H1 (cell line): Measurements from ENCODE around the gene TMEM271. TPM values are rescaled to one million over a fixed set of nuclear protein-coding genes. Genes with fewer than 3 reads are reported as not detected.
"Not testable (repeated sequence)": the region's sequence is repeated elsewhere in the genome, so short reads cannot be mapped to it uniquely, and the experiment has no call there.

Experiments
- CTCF ChIA-PET: fragments of 300-600 bp; sonication (Branson Sonifier 250); formaldehyde crosslinking; loops from one replicate; lab custom pipeline; 2021; ENCODE audit not compliant: partially characterized antibody; lab: Charles Lee
- POLR2A ChIA-PET: fragments of 300-600 bp; sonication (Branson Sonifier 250); formaldehyde crosslinking; loops from one replicate; lab custom pipeline; 2021; ENCODE audit warnings: inconsistent platforms; ENCODE audit not compliant: partially characterized antibody; lab: Charles Lee
- DNase-seq, 2 experiments: peaks; one replicate each; pipeline versions ENCODE4 v3.0.0 to v3.0.0-alpha.2; 2010 to 2022; ENCODE audit warnings: low spot score in 2 of 2, low read depth in 1 of 2, mixed read lengths in 1 of 2
- FAIRE-seq: peaks from 2 replicates; lab custom pipeline; 2011; peaks lifted over from hg19 to GRCh38; lab: Jason Lieb, UNC
- H2AFZ ChIP-seq: 2 replicates; pipeline ENCODE4 v1.8.1; 2012; ENCODE audit warnings: low read length, inconsistent platforms
- H2AK5ac ChIP-seq: 2 replicates; pipeline ENCODE4 v1.6.1; 2013; ENCODE audit warnings: low read depth, low read length
- H2BK120ac ChIP-seq: replicated peaks from 2 replicates; pipeline ENCODE3; 2013; ENCODE audit warnings: low read depth, low read length, inconsistent platforms
- H2BK12ac ChIP-seq: 2 replicates; pipeline ENCODE4 v1.6.1; 2013; ENCODE audit warnings: low read depth, low read length
- H2BK15ac ChIP-seq: 2 replicates; pipeline ENCODE4 v1.6.1; 2013; ENCODE audit warnings: low read length
- H2BK20ac ChIP-seq: 2 replicates; pipeline ENCODE4 v1.6.1; 2013; ENCODE audit warnings: low read length
- H2BK5ac ChIP-seq: 2 replicates; pipeline ENCODE4 v1.6.1; 2013; ENCODE audit warnings: low read depth, low read length
- H3K14ac ChIP-seq: 2 replicates; pipeline ENCODE4 v1.6.1; 2013; ENCODE audit warnings: inconsistent platforms; ENCODE audit not compliant: insufficient read length
- H3K18ac ChIP-seq: 2 replicates; pipeline ENCODE4 v1.6.1; 2013; ENCODE audit warnings: low read length; ENCODE audit errors: extremely low read depth
- H3K23ac ChIP-seq: 2 replicates; pipeline ENCODE4 v1.6.1; 2013; ENCODE audit warnings: inconsistent platforms; ENCODE audit not compliant: insufficient read length
- H3K23me2 ChIP-seq: 2 replicates; pipeline ENCODE4 v1.6.1; 2013; ENCODE audit warnings: low read depth, low read length
- H3K27ac ChIP-seq: 2 replicates; pipeline ENCODE4 v1.6.1; 2011; ENCODE audit warnings: low read depth, low read length, inconsistent platforms
- H3K27me3 ChIP-seq, 4 experiments: replicated peaks in 1 of 4; 1 replicate in 1 of 4; 2 replicates in 3 of 4; pipeline versions ENCODE4 v1.6.1 to v1.8.1; 2011 to 2013; ENCODE audit warnings: low read length in 3 of 4, mild to moderate bottlenecking in 3 of 4, inconsistent platforms in 2 of 4, mixed read lengths in 2 of 4, moderate library complexity in 1 of 4; ENCODE audit not compliant: control insufficient read depth in 3 of 4, insufficient read depth in 3 of 4; ENCODE audit errors: extremely low read depth in 1 of 4
- H3K36me3 ChIP-seq, 4 experiments: 2 replicates each; pipeline versions ENCODE4 v1.6.1 to v1.8.1; 2011 to 2013; ENCODE audit warnings: mild to moderate bottlenecking in 4 of 4, low read length in 3 of 4, moderate library complexity in 2 of 4, control low read depth in 1 of 4, inconsistent platforms in 1 of 4; ENCODE audit not compliant: insufficient read depth in 4 of 4, control insufficient read depth in 2 of 4
- H3K4ac ChIP-seq: replicated peaks from 2 replicates; pipeline ENCODE3; 2013; ENCODE audit warnings: low read length, low read depth, mixed read lengths, inconsistent platforms; ENCODE audit not compliant: insufficient read length
- H3K4me1 ChIP-seq, 4 experiments: replicated peaks in 1 of 4; 1 replicate in 1 of 4; 2 replicates in 3 of 4; pipeline versions ENCODE4 v1.6.1 to v1.8.1; 2011 to 2013; ENCODE audit warnings: low read length in 3 of 4, inconsistent platforms in 2 of 4, mixed read lengths in 1 of 4; ENCODE audit not compliant: insufficient read depth in 4 of 4, control insufficient read depth in 3 of 4
- H3K4me2 ChIP-seq, 2 experiments: 2 replicates each; pipeline versions ENCODE4 v1.6.1 to v1.8.1; 2011 to 2013; ENCODE audit warnings: low read depth in 2 of 2, low read length in 2 of 2, control low read depth in 1 of 2, inconsistent platforms in 1 of 2, mild to moderate bottlenecking in 1 of 2; ENCODE audit not compliant: insufficient read depth in 1 of 2
- H3K4me3 ChIP-seq, 4 experiments: fragments of 200-600, 300-600 bp in 1 of 4; sonication (generic), shearing (Covaris generic), sonication (Bioruptor Twin) in 1 of 4; 2 replicates each; pipeline versions ENCODE4 v1.5.1 to v1.8.1; 2011 to 2016; ENCODE audit warnings: low read length in 4 of 4, low read depth in 3 of 4, control low read depth in 2 of 4, inconsistent platforms in 2 of 4, mild to moderate bottlenecking in 2 of 4, mixed read lengths in 1 of 4, moderate library complexity in 1 of 4; ENCODE audit not compliant: insufficient read depth in 2 of 4; ENCODE audit errors: extremely low read depth in 1 of 4
- H3K56ac ChIP-seq: replicated peaks from 2 replicates; pipeline ENCODE3; 2013; ENCODE audit warnings: low read depth, mild to moderate bottlenecking, mixed read lengths, low read length, inconsistent platforms; ENCODE audit not compliant: insufficient read length
- H3K79me1 ChIP-seq: 2 replicates; pipeline ENCODE4 v1.6.1; 2013; ENCODE audit warnings: low read depth, low read length, control low read depth
- H3K79me2 ChIP-seq, 2 experiments: 2 replicates each; pipeline versions ENCODE4 v1.6.1 to v1.8.1; 2012 to 2013; ENCODE audit warnings: low read length in 2 of 2, mild to moderate bottlenecking in 2 of 2, inconsistent platforms in 1 of 2; ENCODE audit not compliant: insufficient read depth in 2 of 2, control insufficient read depth in 1 of 2
- H3K9ac ChIP-seq, 4 experiments: replicated peaks in 1 of 4; 1 replicate in 1 of 4; 2 replicates in 3 of 4; pipeline versions ENCODE4 v1.6.1 to v1.8.1; 2011 to 2013; ENCODE audit warnings: low read depth in 3 of 4, low read length in 3 of 4, control low read depth in 2 of 4, mild to moderate bottlenecking in 2 of 4, moderate library complexity in 2 of 4, inconsistent platforms in 1 of 4; ENCODE audit errors: extremely low read depth in 1 of 4
- H3K9me3 ChIP-seq, 2 experiments: 2 replicates each; pipeline versions ENCODE4 v1.6.1 to v1.8.1; 2012 to 2013; ENCODE audit warnings: mild to moderate bottlenecking in 2 of 2, moderate library complexity in 2 of 2, control low read depth in 1 of 2, inconsistent platforms in 1 of 2, low read depth in 1 of 2, low read length in 1 of 2, mixed read lengths in 1 of 2; ENCODE audit not compliant: insufficient read depth in 2 of 2
- H4K20me1 ChIP-seq, 2 experiments: replicated peaks in 1 of 2; 2 replicates each; pipeline versions ENCODE3 to v1.8.1; 2011 to 2013; ENCODE audit warnings: inconsistent platforms in 2 of 2, low read length in 2 of 2, mild to moderate bottlenecking in 1 of 2; ENCODE audit not compliant: insufficient read depth in 2 of 2, control insufficient read depth in 1 of 2
- H4K5ac ChIP-seq: 2 replicates; pipeline ENCODE4 v1.6.1; 2013; ENCODE audit warnings: low read length, low read depth, mixed read lengths, inconsistent platforms; ENCODE audit not compliant: insufficient read length
- H4K8ac ChIP-seq: 2 replicates; pipeline ENCODE4 v1.8.0; 2013; ENCODE audit warnings: mild to moderate bottlenecking, moderate library complexity, low read length, inconsistent platforms; ENCODE audit not compliant: insufficient read depth; ENCODE audit errors: extremely low read depth
- H4K91ac ChIP-seq: replicated peaks from 2 replicates; pipeline ENCODE3; 2013; ENCODE audit warnings: low read length, mixed read lengths, inconsistent platforms; ENCODE audit not compliant: insufficient read length
- WGBS, 2 experiments: shearing (Covaris generic) in 1 of 2; methylation state at CpG; one replicate each; pipeline versions ENCODE4 v1.1.6 to v1.1.7; 2013 to 2015; ENCODE audit warnings: low lambda C conversion rate in 2 of 2, mixed read lengths in 2 of 2, inconsistent platforms in 1 of 2, low coverage in 1 of 2, missing lambda C conversion rate in 1 of 2; ENCODE audit not compliant: insufficient replicate concordance in 2 of 2, insufficient coverage in 1 of 2, insufficient read length in 1 of 2; ENCODE audit errors: extremely low coverage in 1 of 2, missing lambda C conversion rate in 1 of 2; 5-methylcytosine and 5-hydroxymethylcytosine counted together
- polyA plus RNA-seq, 7 experiments: library from polyadenylated mRNA; depleted of rRNA in 3 of 7; stranded (reverse) in 5 of 7; unstranded in 2 of 7; fragments of >200 nt in 5 of 7; fragments of 200-250 nt in 2 of 7; gene quantifications; 1 replicate in 5 of 7; 2 replicates in 1 of 7; 4 replicates in 1 of 7; pipeline versions ENCODE4 v1.2.1 to v1.2.3, GENCODE V29; 2011 to 2013; ENCODE audit warnings: missing spikeins in 2 of 7, mixed read lengths in 2 of 7
- total RNA-seq: library from RNA; stranded (reverse); fragmentation: NEBNext Ultra II Directional; extraction: Animal tissue kit (Norgen Biotek cat#: 25700); gene quantifications from 2 replicates; pipeline ENCODE4 v1.2.1, GENCODE V29; 2021

TMEM271 gene
- total and polyA plus RNA-seq, 2 of the 8 experiments (the other 6 are each of a cell fraction or from before 2014, with no cell fraction given): 0.08 to 0.35 TPM

GRCh38 chr4:592178-592577 lies 16.1 kb upstream of the TMEM271 start:
- H4K8ac ChIP-seq, FAIRE-seq, DNase-seq, H3K23me2 ChIP-seq, H4K20me1 ChIP-seq, POLR2A ChIA-PET, H3K36me3 ChIP-seq, H2BK5ac ChIP-seq, H3K4ac ChIP-seq, H3K4me3 ChIP-seq, H3K9ac ChIP-seq, H2AFZ ChIP-seq, H3K56ac ChIP-seq, H3K79me2 ChIP-seq, H2BK120ac ChIP-seq, H2BK12ac ChIP-seq, H3K27ac ChIP-seq, H3K79me1 ChIP-seq, H2AK5ac ChIP-seq, H3K4me1 ChIP-seq, H3K27me3 ChIP-seq, H4K5ac ChIP-seq, H3K14ac ChIP-seq, H2BK15ac ChIP-seq, CTCF ChIA-PET, H3K18ac ChIP-seq, H3K23ac ChIP-seq, H2BK20ac ChIP-seq, H3K4me2 ChIP-seq, H4K91ac ChIP-seq, H3K9me3 ChIP-seq: not testable (repeated sequence)
- WGBS, 2 experiments: 92% methylated on average over 9 of the region's 13 CpGs; no CpG with 5 or more reads in 1 of the 2 experiments
